NB4 (cell line): Measurements from ENCODE around the gene STX18.

Source experiments
- DNase-seq: peaks from one replicate; pipeline ENCODE4 v3.0.0; 2010; ENCODE audit warnings: low read depth
- H3K4me3 ChIP-seq: one replicate; pipeline ENCODE4 v1.5.1; 2011; ENCODE audit warnings: mild to moderate bottlenecking, low read depth, low read length, moderate library complexity
- CTCF ChIP-seq: IDR thresholded peaks from one replicate; pipeline ENCODE4 v1.5.1; 2012; ENCODE audit warnings: low read depth, low read length
- MAX ChIP-seq: IDR thresholded peaks from 2 replicates; pipeline ENCODE4 v1.6.1; 2011; ENCODE audit warnings: low read depth, low read length
- MYC ChIP-seq: IDR thresholded peaks from 2 replicates; pipeline ENCODE4 v1.6.1; 2011; ENCODE audit warnings: low read depth, low read length
- POLR2A ChIP-seq: IDR thresholded peaks from 2 replicates; pipeline ENCODE4 v1.6.1; 2011; ENCODE audit warnings: mild to moderate bottlenecking; ENCODE audit not compliant: insufficient read length; ENCODE audit errors: extremely low read depth

STX18 gene

GRCh38 chr4:4460759-4461158 is 81.1 kb downstream of the STX18 start:
- no peak for TF ChIP-seq CTCF
- no peak for TF ChIP-seq MYC
- no peak for TF ChIP-seq POLR2A
- no peak for TF ChIP-seq MAX

DNA sequence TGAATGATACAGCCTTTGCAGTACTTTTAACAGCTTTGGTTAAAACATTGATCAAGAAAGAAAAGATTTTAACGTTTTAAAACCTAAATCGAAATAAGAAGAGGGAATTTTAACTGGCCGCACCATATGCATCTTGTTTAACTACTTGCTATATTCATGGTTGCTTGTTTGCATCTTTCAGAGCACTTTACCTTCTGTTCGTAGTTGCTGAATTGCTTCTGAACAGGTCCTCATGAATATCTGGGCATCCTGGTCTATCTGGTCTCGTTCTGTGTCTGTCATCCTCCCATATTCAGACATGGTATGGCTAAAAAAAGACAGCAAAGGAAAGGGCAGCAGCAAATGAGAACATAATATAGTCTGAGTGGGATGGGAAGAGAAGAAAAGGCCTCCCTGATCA is 82.7 kb downstream of the STX18 start:
- H3K4me3 ChIP-seq, result no peak overlapping the region
- DNase-seq, result no peak
- no peak for TF ChIP-seq MYC
- no peak for TF ChIP-seq CTCF
- no peak for TF ChIP-seq MAX
- TF ChIP-seq POLR2A, result no peak

More at GRCh38 chr4:4460759-4461158, 81.1 kb downstream of the STX18 start:
- no peak overlapping the region for H3K4me3 ChIP-seq
- no peak for DNase-seq

DNA sequence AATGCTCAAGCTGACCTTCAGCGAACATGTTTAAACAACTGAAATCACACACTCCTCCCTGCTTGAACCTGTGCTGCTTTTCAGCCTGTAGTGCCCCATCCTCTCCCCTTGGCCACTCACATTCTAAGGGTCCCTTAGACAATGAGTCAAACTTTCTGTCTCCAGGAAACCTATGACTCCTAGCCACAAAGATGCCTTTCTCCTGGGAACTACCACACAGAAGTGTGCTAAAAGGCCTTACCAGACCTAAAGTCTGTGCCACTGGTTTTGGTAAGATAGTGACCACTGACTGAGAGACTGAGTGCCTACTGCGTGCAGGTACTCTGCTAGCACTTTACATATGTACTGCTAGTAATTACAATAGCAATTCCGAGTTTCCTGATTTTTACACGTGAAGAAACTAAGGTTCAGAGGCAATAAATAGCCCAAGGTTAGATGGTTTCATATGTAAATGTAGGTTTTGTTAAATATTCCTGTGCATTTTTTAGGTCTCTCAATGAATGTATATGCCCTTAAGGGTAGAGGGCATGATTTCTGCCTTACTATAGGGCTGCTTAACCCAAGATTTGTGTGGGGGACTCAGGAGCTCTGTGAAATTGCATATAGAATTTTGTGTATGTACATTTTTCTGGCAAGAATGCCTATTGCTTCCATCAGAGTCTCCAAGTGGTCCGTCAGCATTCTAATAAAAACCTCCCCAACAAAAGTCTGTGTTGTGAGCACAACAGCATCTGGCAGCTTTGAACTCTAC is 83.9 kb downstream of the STX18 start:
- H3K4me3 ChIP-seq, result no peak overlapping the region
- no peak for TF ChIP-seq CTCF
- no peak for TF ChIP-seq MAX
- no peak for TF ChIP-seq POLR2A
- TF ChIP-seq MYC, result no peak
- no peak for DNase-seq

GRCh38 chr4:4456816-4457578 is 84.9 kb downstream of the STX18 start:
- DNase-seq, result no peak
- no peak overlapping the region for H3K4me3 ChIP-seq
- no peak for TF ChIP-seq MAX
- no peak for TF ChIP-seq CTCF
- no peak for TF ChIP-seq POLR2A
- TF ChIP-seq MYC, result no peak

GRCh38 chr4:4456351-4456750 is 85.5 kb downstream of the STX18 start:
- no peak overlapping the region for H3K4me3 ChIP-seq
- DNase-seq, result no peak
- TF ChIP-seq POLR2A (no peak), CTCF (no peak), MYC (no peak), MAX (no peak)
